ENCODE data around the gene C4B.
"Not testable (repeated sequence)": the region's sequence is repeated elsewhere in the genome, so short reads cannot be mapped to it uniquely, and the experiment has no call there.

DNA sequence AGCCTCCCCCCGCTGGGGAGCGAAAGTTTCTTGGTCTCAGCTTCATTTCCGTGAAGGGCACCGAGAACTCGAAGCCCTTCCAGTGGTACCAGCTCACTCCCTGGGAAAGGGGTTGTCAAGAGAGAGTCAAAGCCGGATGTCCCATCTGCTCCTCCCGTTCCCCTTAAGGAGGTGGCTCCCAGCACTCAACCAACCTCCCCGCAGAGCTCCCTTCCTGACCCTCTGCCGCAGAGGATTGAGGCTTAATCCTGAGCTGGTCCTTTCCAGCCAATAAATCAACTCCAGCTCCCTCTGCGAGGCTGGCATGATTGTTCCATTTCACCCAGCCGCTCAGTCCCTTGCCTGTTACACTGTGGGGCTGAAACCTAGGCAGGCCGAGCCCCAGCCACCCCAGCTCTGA is 6.0 kb upstream of the C4B start:
- TF ChIP-seq, protein P1, sequence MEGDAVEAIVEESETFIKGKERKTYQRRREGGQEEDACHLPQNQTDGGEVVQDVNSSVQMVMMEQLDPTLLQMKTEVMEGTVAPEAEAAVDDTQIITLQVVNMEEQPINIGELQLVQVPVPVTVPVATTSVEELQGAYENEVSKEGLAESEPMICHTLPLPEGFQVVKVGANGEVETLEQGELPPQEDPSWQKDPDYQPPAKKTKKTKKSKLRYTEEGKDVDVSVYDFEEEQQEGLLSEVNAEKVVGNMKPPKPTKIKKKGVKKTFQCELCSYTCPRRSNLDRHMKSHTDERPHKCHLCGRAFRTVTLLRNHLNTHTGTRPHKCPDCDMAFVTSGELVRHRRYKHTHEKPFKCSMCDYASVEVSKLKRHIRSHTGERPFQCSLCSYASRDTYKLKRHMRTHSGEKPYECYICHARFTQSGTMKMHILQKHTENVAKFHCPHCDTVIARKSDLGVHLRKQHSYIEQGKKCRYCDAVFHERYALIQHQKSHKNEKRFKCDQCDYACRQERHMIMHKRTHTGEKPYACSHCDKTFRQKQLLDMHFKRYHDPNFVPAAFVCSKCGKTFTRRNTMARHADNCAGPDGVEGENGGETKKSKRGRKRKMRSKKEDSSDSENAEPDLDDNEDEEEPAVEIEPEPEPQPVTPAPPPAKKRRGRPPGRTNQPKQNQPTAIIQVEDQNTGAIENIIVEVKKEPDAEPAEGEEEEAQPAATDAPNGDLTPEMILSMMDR (IDR thresholded peaks at IDR 0.05) = not testable (repeated sequence)
- TF ChIP-seq, protein P2, sequence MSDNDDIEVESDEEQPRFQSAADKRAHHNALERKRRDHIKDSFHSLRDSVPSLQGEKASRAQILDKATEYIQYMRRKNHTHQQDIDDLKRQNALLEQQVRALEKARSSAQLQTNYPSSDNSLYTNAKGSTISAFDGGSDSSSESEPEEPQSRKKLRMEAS (CRISPR knock-in tag; IDR thresholded peaks at IDR 0.05) = not testable (repeated sequence)
- TF ChIP-seq ZNF121 (CRISPR knock-in tag; IDR thresholded peaks at IDR 0.05); CREB1 (CRISPR knock-in tag; IDR thresholded peaks at IDR 0.05); TCF7 (CRISPR knock-in tag; IDR thresholded peaks at IDR 0.05; ENCODE audit: low read depth); SP1 (CRISPR knock-in tag; conservative IDR thresholded peaks at IDR 0.05); ZNF671 (CRISPR knock-in tag; IDR thresholded peaks at IDR 0.05): not testable (repeated sequence)
- TF ChIP-seq, protein P3, sequence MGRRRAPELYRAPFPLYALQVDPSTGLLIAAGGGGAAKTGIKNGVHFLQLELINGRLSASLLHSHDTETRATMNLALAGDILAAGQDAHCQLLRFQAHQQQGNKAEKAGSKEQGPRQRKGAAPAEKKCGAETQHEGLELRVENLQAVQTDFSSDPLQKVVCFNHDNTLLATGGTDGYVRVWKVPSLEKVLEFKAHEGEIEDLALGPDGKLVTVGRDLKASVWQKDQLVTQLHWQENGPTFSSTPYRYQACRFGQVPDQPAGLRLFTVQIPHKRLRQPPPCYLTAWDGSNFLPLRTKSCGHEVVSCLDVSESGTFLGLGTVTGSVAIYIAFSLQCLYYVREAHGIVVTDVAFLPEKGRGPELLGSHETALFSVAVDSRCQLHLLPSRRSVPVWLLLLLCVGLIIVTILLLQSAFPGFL (CRISPR knock-in tag; IDR thresholded peaks at IDR 0.05; ENCODE audit: borderline replicate concordance) = not testable (repeated sequence)
- TF ChIP-seq, protein P4, sequence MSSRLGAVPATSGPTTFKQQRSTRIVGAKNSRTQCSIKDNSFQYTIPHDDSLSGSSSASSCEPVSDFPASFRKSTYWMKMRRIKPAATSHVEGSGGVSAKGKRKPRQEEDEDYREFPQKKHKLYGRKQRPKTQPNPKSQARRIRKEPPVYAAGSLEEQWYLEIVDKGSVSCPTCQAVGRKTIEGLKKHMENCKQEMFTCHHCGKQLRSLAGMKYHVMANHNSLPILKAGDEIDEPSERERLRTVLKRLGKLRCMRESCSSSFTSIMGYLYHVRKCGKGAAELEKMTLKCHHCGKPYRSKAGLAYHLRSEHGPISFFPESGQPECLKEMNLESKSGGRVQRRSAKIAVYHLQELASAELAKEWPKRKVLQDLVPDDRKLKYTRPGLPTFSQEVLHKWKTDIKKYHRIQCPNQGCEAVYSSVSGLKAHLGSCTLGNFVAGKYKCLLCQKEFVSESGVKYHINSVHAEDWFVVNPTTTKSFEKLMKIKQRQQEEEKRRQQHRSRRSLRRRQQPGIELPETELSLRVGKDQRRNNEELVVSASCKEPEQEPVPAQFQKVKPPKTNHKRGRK (CRISPR knock-in tag; IDR thresholded peaks at IDR 0.05; ENCODE audit: borderline replicate concordance) = not testable (repeated sequence)
- TF ChIP-seq, protein P5, sequence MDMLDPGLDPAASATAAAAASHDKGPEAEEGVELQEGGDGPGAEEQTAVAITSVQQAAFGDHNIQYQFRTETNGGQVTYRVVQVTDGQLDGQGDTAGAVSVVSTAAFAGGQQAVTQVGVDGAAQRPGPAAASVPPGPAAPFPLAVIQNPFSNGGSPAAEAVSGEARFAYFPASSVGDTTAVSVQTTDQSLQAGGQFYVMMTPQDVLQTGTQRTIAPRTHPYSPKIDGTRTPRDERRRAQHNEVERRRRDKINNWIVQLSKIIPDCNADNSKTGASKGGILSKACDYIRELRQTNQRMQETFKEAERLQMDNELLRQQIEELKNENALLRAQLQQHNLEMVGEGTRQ (CRISPR knock-in tag; IDR thresholded peaks at IDR 0.05) = not testable (repeated sequence)

Measured in WTC11 (cell line).